Fibroblast of villous mesenchyme (primary cell): ENCODE results near the gene TTYH1. TPM values are rescaled to one million over a fixed set of nuclear protein-coding genes. Genes with fewer than 3 reads are reported as not detected.

ENCODE experiments used
- DNase-seq: peaks from one replicate; pipeline ENCODE4 v3.0.0-alpha.2; 2010; ENCODE audit warnings: low read depth
- H3K4me3 ChIP-seq: 2 replicates; pipeline ENCODE4 v1.5.1; 2011; ENCODE audit warnings: low read depth, mild to moderate bottlenecking, low read length
- CTCF ChIP-seq: IDR thresholded peaks from 2 replicates; pipeline ENCODE4 v1.5.1; 2012; ENCODE audit warnings: low read depth, mild to moderate bottlenecking, low read length; ENCODE audit not compliant: insufficient read depth
- total RNA-seq: library from RNA; depleted of rRNA; stranded (reverse); fragments of >200 nt; gene quantifications from 2 replicates; pipeline ENCODE4 v1.2.3, GENCODE V29; 2012

The TTYH1 gene
- total RNA-seq, 1 donor = not detected

GRCh38 chr19:54473892-54474372, 58.7 kb downstream of the TTYH1 start:
- no peak for TF ChIP-seq CTCF
- peak overlapping the region; percentile 69 for H3K4me3 ChIP-seq
- DNase-seq = no peak

GRCh38 chr19:54475706-54476105, 60.4 kb downstream of the TTYH1 start:
- no peak for TF ChIP-seq CTCF
- no peak overlapping the region for H3K4me3 ChIP-seq
- DNase-seq = no peak

- no peak overlapping the region for H3K4me3 ChIP-seq
- no peak for DNase-seq
- peak; percentile 19 for TF ChIP-seq CTCF
Measured at GRCh38 chr19:54477650-54478049, 62.4 kb downstream of the TTYH1 start.

GRCh38 chr19:54478677-54479266, 63.5 kb downstream of the TTYH1 start:
- peak; percentile 75 for TF ChIP-seq CTCF
- H3K4me3 ChIP-seq = no peak overlapping the region
- DNase-seq = peak; percentile 53

GRCh38 chr19:54480051-54480450, 64.8 kb downstream of the TTYH1 start:
- no peak overlapping the region for H3K4me3 ChIP-seq
- no peak for TF ChIP-seq CTCF
- no peak for DNase-seq

- DNase-seq = peak; percentile 49
- H3K4me3 ChIP-seq = no peak overlapping the region
- TF ChIP-seq CTCF = peak; percentile 79
Measured at GRCh38 chr19:54481326-54481930, 66.2 kb downstream of the TTYH1 start.
